Gastroesophageal sphincter (tissue), 4 donors: ENCODE results near the gene CNTN5. TPM values are rescaled to one million over a fixed set of nuclear protein-coding genes. Genes with fewer than 3 reads are reported as not detected.

Experiments used
- ATAC-seq: fragments of 150-250 bp; one replicate; pipeline ENCODE4 v1.9.1; 2016; ENCODE audit warnings: mild to moderate bottlenecking, moderate library complexity
- H3K27ac ChIP-seq, 4 donors: fragments of 200-600 bp; sonication (generic) in 3 of 4; 1 replicate in 3 of 4; 2 replicates in 1 of 4; pipeline ENCODE4 v1.5.1; 2016 to 2019
- H3K27me3 ChIP-seq: fragments of 200-600 bp; sonication (generic); one replicate; pipeline ENCODE4 v1.5.1; 2019
- H3K36me3 ChIP-seq, 2 donors: fragments of 200-600 bp; sonication (generic); one replicate each; pipeline ENCODE4 v1.5.1; 2019; ENCODE audit warnings: control low read depth in 1 of 2
- H3K4me1 ChIP-seq, 3 donors: fragments of 200-600 bp; sonication (generic); 1 replicate in 2 of 3; 2 replicates in 1 of 3; pipeline ENCODE4 v1.5.1; 2016 to 2019; ENCODE audit warnings: control low read depth in 2 of 3
- H3K4me3 ChIP-seq, 2 donors: fragments of 200-600 bp; sonication (generic); one replicate each; pipeline ENCODE4 v1.5.1; 2019; ENCODE audit warnings: mild to moderate bottlenecking in 1 of 2, moderate library complexity in 1 of 2
- H3K9me3 ChIP-seq, 3 donors: fragments of 200-600 bp; sonication (generic); one replicate each; pipeline ENCODE4 v1.5.1; 2017 to 2019; ENCODE audit warnings: control low read depth in 2 of 3
- CTCF ChIP-seq, 4 experiments: fragments of 200-600 bp in 2 of 4; fragments of 450-650 bp in 2 of 4; sonication (generic) in 1 of 4; IDR thresholded peaks; one replicate each; pipeline ENCODE4 v1.5.1; 2017 to 2019; ENCODE audit warnings: antibody characterized with exemption in 4 of 4, mild to moderate bottlenecking in 2 of 4, moderate library complexity in 2 of 4
- EP300 ChIP-seq: sonication (generic); formaldehyde crosslinking; IDR thresholded peaks from one replicate; pipeline ENCODE4 v1.6.1; 2017; ENCODE audit warnings: antibody characterized with exemption, mild to moderate bottlenecking
- POLR2A ChIP-seq, 2 donors: fragments of 450-650 bp; IDR thresholded peaks; one replicate each; pipeline ENCODE4 v1.6.1; 2017; ENCODE audit warnings: antibody characterized with exemption in 2 of 2, mild to moderate bottlenecking in 2 of 2, moderate library complexity in 1 of 2
- POLR2AphosphoS5 ChIP-seq: sonication (generic); formaldehyde crosslinking; IDR thresholded peaks from one replicate; pipeline ENCODE4 v1.6.1; 2017; ENCODE audit warnings: antibody characterized with exemption
- WGBS, 2 donors: methylation state at CpG; one replicate each; pipeline ENCODE4 v1.1.5; 2018; ENCODE audit warnings: low coverage in 1 of 2; 5-methylcytosine and 5-hydroxymethylcytosine counted together
- total RNA-seq, 4 donors: library from RNA; depleted of rRNA; stranded (reverse); fragments of >200 nt; gene quantifications; one replicate each; pipeline ENCODE4 v1.1.0, GENCODE V29; 2016

Gene CNTN5
- total RNA-seq, 4 donors from 2014 or later: 0.16 TPM; not detected in 3

DNA sequence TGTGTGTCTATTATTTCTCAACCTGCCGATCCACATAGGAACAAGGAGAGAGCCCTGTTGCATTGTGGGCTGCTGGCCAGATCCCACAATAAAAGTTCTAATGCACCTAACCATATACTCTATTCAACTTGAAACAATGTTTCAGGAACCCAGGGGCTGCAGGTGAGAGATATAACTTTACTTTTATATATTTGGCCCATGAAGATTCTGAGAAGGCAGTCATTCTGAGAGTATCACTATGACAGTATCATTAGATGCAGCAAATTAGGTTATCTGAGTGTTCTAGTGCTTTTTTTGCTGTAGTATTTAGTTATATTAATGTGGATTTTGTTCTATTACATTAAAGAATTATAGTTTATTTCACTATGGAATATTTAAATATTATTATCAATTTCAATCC, 1011.2 kb downstream of the CNTN5 start:
- Histone ChIP-seq H3K9me3 (no peaks in the 10 kb centered on the region), H3K27me3 (no peaks in the 10 kb centered on the region), H3K4me3 (no peak overlapping the region), H3K4me1 (no peaks in the 10 kb centered on the region), H3K27ac (no peak overlapping the region), H3K36me3 (no peaks in the 10 kb centered on the region)
- ATAC-seq: no peak
- 80% methylated on average over 1 of the region's 1 CpG; no CpG with 5 or more reads in 1 of the 2 donors for WGBS, 2 donors
- TF ChIP-seq EP300 (no peak), CTCF (IDR thresholded peaks at IDR 0.05) (no peak), POLR2A (IDR thresholded peaks at IDR 0.05) (no peak), POLR2AphosphoS5 (no peak)

DNA sequence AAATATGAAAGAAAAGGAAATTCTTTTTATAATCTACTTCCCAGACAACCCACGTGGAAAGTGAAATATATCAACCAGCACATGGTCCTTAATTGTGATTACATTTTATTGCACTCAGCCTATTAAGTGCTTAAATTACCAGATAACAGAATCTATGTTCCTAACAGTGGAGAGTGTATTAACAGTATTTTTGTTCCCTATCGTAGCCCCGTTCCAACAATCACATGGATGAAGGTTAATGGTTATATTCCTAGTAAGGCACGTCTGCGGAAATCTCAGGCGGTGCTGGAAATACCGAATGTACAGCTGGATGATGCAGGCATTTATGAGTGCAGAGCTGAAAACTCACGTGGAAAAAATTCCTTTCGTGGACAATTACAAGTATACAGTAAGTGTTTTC, 1040.3 kb downstream of the CNTN5 start:
- TF ChIP-seq POLR2AphosphoS5 (no peak), EP300 (no peak), CTCF (IDR thresholded peaks at IDR 0.05) (no peak), POLR2A (IDR thresholded peaks at IDR 0.05) (no peak)
- Histone ChIP-seq H3K4me1 (peaks cover 0 to 9% (median 0%) of the 10 kb centered on the region in 3 donors), H3K36me3 (no peaks in the 10 kb centered on the region), H3K9me3 (no peaks in the 10 kb centered on the region), H3K4me3 (peak overlapping the region in 1 of 2 donors; percentile 20), H3K27me3 (no peaks in the 10 kb centered on the region), H3K27ac (no peak overlapping the region)
- WGBS, 2 donors: 10 to 51% methylated on average over 9 of the region's 9 CpGs
- no peak for ATAC-seq

- Histone ChIP-seq H3K4me1 (peaks cover 0 to 26% (median 0%) of the 10 kb centered on the region in 3 donors), H3K36me3 (no peaks in the 10 kb centered on the region), H3K27me3 (no peaks in the 10 kb centered on the region), H3K27ac (no peak overlapping the region), H3K4me3 (no peak overlapping the region), H3K9me3 (no peaks in the 10 kb centered on the region)
- WGBS, 2 donors: 30 to 31% methylated on average over 2 of the region's 2 CpGs
- no peak for ATAC-seq
- TF ChIP-seq CTCF (IDR thresholded peaks at IDR 0.05): no peak
- no peak for TF ChIP-seq POLR2A (IDR thresholded peaks at IDR 0.05)
- TF ChIP-seq EP300: no peak
- TF ChIP-seq POLR2AphosphoS5: no peak
These were observed 1045.7 kb downstream of the CNTN5 start for GRCh38 chr11:100066399-100066798.

DNA sequence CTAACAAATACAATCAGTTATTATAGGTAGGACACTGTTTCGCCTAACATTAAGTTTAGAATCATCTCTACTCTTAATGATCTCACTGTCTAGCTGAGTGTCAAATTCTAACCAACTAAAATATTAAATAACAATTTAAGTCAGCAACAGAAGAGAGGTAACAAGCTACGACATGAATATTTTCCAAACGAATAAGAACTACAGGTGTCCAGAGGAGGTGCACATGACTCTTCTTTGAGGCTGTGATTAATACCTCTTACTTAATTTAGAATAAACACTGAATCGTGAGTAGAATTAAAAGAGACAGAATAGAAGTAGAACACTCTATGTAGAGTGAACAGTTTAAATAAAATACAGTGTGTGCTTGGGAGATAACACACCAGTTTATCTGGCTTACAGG, 1047.4 kb downstream of the CNTN5 start:
- peaks cover 0 to 23% (median 0%) of the 10 kb centered on the region in 3 donors for H3K4me1 ChIP-seq
- H3K36me3 ChIP-seq: no peaks in the 10 kb centered on the region
- TF ChIP-seq EP300 (no peak), POLR2A (IDR thresholded peaks at IDR 0.05) (no peak), POLR2AphosphoS5 (no peak), CTCF (IDR thresholded peaks at IDR 0.05) (no peak)
- no peak overlapping the region for H3K27ac ChIP-seq
- 23 to 48% methylated on average over 4 of the region's 4 CpGs for WGBS, 2 donors
- no peaks in the 10 kb centered on the region for H3K9me3 ChIP-seq
- H3K27me3 ChIP-seq: no peaks in the 10 kb centered on the region
- no peak for ATAC-seq
- no peak overlapping the region for H3K4me3 ChIP-seq

- H3K4me3 ChIP-seq: no peak overlapping the region
- H3K9me3 ChIP-seq: no peaks in the 10 kb centered on the region
- peaks cover 0 to 13% (median 0%) of the 10 kb centered on the region in 3 donors for H3K4me1 ChIP-seq
- H3K36me3 ChIP-seq: no peaks in the 10 kb centered on the region
- H3K27me3 ChIP-seq: no peaks in the 10 kb centered on the region
- no peak for TF ChIP-seq POLR2A (IDR thresholded peaks at IDR 0.05)
- H3K27ac ChIP-seq: no peak overlapping the region
- ATAC-seq: no peak
These were observed 1051.4 kb downstream of the CNTN5 start for GRCh38 chr11:100072131-100072530.
